GM19099 (cell line): ENCODE results near the gene RASGRF1.

Source experiments
- POLR2A ChIP-seq: IDR thresholded peaks from 3 replicates; pipeline ENCODE4 v1.6.1; 2011; ENCODE audit warnings: low read depth; ENCODE audit not compliant: insufficient read length; ENCODE audit errors: extremely low read depth

RASGRF1 gene

DNA sequence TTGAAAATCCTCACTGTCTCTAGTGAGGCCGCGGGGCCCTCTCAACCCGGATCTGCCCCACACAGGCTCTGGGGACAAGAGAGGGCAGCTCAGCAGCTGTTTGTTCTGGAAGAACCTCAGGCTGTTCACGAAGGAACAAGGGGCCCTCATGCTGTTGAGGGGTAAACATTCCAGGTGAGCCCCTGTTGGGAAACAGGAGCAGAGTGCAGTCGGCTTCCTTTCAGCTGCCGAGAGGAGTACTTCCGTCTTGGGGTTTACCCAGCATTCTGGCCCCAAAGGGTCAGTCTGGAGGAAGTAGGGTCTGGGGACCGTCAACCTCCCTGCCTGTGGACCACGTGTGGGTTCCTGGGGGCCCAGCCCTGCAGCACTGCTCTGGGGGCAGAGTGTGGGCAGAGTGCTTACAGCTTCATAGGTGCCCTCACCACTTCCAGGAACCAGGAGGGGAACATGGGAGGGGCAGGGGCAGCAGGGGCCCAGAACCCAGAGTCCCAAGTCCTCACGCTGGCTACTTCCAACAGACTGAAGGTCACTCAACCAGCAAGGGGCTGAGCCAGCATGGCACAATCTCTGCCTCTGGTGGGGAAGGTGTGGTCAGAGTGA lies 96.5 kb downstream of the RASGRF1 start:
- no peak for TF ChIP-seq POLR2A

DNA sequence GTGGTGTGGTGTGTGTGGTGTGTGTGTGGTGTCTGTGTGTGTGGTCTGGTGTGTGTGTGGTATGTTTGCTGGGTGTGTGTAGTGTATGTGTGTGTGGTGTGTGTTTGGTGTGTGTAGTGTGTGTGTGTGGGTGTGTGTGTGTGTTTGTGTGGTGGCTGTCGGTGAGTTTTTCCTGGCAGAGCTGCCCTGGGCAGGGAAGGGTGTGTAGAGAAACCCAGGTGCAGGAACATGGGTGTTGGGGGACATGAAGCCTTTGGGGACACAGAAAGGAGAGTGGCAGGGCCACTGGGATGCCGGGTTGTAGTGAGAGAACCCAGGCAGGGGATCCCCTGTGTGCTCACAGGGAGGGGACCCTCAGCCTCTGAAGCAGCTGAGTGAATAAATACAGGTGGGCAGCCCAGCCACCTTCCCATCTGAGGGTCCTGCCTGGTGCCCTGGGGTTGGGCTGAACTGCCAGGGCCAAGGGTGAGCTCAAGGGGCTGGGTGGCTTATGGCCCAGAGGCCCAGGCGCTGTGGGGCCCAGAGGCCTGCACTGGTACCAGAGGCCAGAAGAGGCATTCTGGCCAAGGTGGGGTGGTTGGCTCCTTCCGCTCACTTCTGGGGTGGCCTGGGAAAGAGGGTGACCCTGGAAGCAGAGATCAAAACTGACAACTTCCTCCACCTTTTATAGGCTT lies 97.2 kb downstream of the RASGRF1 start:
- no peak for TF ChIP-seq POLR2A

DNA sequence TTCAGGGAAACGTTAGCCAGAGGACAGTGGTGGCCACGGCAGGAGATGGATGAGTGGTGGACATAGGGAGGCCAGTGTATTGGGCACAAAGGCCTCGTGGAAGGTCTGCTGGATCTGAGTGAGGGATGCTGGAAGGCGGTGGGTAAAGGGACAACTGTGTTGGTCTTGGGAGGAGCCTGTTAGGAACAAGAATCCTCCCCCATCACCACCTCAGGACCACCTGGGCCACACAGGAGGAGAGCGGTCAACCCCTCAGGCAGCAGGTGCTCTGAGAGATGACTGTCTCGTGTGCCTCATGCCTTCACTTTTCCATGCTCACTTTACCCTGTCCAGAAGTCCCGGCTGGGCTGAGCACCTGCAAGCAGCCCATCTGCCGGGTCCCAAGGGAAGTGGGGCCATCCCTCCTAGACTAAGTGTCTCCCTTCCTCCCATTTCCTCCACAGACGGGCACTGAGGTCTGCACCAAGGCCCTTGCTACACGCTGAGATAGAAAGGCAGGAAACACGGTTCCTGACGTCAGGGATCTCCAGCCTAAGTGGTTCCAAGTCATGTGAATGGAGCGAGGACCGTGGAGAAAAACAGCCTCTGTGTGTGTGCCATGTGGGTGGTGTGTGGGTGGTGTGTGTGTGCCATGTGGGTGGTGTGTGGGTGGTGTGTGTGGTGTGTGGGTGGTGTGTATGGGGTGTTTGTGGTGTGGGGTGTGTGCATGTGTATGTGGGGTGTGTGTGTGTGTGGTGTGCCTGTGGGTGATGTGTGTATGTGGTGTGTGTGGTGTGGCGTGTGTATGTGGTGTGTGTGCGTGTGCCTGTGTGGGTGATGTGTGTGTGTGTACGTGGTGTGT lies 97.9 kb downstream of the RASGRF1 start:
- TF ChIP-seq POLR2A = no peak

DNA sequence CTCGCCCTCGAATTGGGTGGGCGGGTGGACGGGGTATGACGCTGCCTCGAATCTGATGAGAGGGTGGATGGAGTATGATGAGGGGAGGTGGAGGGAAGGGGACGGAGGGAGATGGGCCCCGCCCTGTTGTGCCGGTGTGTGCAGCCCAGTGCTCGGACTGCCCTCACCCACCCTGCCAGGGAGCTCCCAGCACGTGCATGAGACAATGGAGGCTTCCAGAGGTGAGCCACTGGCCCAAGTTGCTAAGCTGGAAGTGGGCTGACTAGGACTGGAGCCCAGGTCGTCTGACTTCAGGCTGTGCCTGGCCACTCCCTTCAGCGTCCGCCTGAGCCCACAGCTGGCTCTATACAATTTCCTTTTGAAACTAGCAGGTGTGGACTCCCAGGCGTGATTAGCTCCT lies 98.7 kb downstream of the RASGRF1 start:
- TF ChIP-seq POLR2A = no peak

DNA sequence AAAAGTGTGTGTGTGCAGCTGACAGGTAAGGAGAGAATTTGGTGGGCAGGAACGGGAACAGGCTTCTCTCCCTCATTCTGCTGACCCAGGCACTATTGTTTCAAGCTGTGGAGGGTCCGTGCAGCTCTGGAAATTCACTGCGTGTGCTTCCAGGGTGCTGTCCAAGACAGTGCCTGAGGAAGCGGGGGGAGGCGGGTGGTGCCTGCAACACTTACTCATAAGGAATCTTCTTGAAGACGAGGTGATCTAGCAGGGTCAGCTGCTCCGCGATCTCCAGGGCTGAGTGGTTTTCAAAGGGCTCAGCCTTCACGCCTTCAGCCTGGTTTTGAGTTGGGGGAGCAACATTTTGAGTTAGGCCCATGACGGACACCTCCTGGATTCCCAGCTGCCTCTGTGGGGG lies 99.1 kb downstream of the RASGRF1 start:
- TF ChIP-seq POLR2A = no peak

DNA sequence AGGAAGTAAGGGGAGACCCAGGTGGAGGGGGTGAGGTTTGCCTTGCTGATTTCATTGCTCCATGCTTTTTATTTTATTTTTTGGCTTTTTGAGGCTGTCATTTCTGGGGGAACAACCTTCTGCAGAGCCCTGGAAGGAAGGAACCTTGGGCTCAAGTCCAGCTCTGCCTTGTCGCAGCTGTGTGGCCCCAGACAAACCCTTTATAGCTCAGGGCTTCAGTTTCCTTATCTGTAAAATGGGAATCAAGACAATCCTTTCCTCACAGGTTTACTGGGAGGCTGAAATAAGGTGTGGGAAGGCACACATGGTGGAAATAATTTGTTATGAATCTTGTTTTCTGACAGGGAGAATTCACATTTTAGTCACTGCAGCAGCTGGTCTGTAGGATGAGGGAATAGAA lies 100.3 kb downstream of the RASGRF1 start:
- no peak for TF ChIP-seq POLR2A

DNA sequence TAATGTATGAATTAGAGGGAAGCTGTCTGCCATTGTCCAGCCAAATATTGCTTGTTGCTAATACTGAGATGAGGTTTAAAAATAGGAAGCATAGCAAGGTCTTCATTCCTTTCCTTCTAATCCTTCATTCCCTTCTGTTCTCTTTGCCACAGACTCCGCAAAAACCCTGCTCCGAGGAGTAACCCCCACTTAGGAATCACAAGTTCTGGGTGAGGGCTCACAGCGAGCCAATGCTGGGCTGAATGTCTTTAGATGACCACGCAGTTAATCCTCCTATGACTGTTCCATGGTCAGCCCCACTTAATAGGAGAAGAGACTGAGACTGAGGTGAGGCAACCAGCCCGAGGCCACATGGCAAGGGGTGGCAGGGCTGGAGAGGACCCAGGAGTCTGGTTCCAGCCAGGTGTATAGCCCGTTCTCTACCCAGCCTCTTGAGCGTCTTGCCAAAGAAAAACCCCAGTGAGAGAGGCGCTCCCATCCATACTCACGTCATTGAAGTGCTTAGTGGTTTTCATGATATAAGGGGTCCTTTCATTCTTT lies 100.8 kb downstream of the RASGRF1 start:
- TF ChIP-seq POLR2A = no peak

DNA sequence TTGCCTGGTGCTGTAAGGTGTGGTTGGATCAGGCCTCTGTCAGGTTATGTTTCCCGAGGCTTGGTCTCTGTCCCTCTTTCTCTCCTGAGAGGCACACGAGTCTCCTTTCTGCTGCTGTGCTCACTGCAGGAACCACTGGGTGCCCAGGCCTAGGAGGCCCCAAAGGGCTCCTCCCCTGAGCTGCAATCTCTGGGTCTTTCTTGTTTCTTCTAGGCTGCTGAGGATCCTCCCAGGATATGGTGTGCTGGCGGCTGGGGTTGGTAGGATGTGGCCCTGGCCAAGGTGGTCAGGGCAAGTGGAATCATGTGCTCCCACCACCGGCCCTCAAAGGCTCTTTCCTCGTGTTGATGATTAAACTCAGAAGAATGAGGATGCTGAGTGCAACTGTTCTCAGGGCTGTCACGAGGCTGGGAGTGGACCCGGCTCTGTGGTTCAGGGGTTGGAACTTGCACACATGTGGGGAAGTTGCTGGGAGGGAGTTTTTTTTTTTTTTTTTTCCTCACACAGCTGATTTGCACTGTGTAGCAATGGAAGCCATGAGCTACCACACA lies 102.1 kb downstream of the RASGRF1 start:
- TF ChIP-seq POLR2A = no peak

DNA sequence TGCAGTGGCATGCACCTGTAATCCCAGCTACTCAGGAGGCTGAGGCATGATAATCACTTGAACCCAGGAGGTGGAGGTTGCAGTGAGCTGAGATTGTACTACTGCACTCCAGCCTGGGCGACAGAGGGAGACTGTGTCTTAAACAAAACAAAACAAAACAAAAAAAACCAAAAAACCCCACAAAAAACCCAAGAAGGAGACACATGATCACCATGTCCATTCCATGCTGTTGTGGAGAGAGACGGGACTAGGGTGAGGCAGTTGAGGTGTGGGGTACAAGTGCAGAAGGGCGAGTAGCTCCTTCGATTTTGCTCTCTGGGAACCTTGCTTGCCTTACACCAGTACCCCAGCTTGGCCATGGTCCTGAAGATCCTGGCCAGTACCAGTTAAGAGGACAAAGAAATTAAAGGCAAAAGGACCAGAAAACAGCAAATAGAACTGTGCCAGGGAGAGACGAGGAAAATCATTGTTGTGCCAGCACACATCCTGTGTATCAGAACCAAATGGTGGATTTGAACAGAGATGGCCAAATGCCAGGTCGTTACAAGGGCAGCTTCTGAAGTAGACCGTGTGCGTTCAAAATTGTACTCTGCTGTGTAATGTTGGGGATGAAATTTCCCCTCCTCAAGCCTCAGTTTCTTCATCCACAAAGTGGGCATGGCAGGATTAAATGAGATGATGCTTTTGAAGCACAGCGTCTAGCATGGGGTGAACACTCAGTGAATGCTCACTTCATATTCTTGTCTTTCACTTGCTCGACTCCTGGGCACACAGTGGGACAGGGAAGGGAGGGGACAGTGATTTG lies 102.8 kb downstream of the RASGRF1 start:
- no peak for TF ChIP-seq POLR2A

DNA sequence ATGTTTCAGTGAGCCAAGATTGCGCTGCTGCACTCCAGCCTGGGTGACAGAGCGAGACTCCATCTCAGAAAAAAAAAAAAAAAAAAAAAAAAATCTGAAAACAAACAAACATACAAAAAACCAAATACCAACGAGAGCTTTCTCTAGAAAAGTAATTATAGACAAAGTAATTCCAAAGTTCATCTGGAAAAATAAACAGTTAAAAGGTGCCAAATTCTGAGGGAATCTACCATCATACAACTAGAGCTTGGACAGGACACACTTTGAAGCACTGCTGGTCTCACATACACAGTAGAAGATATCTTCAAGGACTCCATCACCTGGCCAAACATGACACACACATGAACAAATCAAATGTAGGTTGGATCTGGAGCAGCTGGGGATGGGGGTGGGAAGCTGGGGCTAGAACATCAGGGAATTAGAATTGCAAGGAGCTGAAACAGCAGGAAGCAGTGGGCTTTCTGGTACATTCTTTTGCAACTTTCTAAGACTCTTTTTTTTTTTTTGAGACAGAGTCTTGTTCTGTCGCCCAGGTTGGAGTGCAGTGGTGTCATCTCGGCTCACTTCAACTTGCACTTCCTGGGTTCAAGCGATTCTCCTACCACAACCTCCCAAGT lies 104.6 kb downstream of the RASGRF1 start:
- TF ChIP-seq POLR2A = no peak

DNA sequence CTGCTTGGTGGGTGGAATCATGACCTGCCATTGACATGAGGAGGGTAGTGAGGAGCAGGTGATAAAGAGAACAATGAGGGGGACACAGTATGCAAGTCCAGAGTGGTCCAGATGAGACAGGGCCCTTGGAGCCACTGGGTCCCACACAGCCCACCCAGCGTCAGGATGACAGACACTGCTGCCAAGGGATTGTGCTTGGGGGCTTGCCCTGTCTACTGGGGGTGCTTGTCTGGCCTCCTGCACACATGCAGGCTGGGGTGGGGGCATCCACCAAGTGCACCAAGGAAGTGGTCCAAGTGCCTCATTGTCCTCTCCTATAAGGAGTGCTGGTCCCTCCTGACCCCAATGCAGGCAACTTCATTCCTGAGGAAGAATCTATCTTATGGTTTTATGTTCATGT lies 106.5 kb downstream of the RASGRF1 start:
- no peak for TF ChIP-seq POLR2A

DNA sequence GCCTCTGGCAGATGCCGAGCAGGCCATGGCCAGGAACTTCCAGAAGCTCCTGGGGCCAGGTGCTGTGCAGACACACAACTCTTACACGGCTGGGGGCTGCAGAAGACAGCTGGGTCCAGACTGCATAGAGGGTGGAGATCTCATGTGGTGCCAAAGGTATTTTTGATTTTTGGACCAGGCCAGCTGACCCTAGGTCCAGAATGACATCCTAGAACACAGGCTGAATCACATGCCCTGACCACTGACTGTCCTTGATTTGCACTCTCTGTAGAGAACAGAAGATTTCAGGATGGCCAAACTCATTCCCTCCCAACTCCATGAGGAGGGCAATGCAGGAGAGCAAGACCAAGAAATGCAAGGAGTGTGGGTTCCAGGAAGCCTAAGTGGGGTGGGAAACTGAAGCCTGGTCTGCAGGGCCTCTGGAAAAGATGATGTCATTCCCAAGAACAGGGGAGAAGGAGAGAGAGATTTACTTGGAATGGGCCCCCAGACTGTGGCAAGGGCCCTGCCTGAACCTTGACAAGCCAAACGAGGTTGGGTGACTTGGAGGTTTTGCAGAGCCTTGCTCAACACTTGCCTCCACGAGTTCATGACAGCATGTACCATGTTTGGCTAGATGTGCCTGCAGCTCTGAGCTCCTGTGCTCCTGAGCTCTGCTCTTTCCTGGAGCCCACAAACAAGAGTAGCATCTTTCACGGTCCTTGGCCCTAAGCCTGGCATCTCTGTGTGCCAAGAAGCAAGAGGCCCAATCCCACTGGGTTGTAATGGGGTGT lies 107.2 kb downstream of the RASGRF1 start:
- no peak for TF ChIP-seq POLR2A

DNA sequence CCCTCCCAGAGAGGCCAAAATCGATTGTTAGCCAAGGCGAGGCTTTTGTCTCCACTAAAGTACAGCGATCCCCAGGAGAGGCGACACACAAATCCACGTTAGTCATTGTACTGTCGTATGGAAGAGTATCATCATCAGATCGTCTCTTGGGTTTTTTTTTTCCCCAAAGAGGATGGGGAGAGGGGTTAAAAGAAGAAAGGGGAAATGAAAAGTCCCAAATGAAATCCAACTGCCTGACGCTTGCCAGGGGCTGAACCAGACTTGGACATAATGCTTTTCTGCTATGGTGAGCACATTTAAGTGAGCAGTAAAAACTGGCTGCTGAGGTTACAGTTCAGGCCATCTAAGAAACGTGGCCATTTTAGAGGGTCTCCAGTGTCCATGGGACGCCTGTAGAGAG lies 107.8 kb downstream of the RASGRF1 start:
- TF ChIP-seq POLR2A = no peak
